ENCODE results near the gene TBC1D1. TPM values are rescaled to one million over a fixed set of nuclear protein-coding genes. Genes with fewer than 3 reads are reported as not detected.

The TBC1D1 gene
- polyA plus RNA-seq, 1 experiment: 50.7 TPM

DNA sequence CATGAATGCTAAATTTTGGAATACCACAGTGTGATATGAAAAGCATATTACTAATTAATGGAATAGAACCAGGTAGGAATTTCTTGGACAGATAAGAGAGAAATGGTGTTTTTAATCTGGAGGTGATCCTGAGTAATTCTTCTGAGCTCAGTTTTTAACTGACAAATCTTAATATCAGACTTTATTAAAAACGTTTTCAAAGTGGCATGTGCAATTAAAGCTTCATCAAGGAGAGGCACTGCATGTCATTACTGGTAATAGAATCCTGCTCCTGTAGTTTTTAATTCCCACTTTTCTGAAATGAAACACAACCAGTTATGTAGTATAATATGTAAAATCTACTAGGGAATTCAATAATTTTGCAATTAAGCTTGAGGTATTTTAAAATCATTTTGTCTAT, 62.3 kb downstream of the TBC1D1 start:
- peaks cover 9% of the 10 kb centered on the region for H3K27me3 ChIP-seq (ENCODE audit: control insufficient read depth, insufficient read depth, low read length)
- TF ChIP-seq, protein P1, sequence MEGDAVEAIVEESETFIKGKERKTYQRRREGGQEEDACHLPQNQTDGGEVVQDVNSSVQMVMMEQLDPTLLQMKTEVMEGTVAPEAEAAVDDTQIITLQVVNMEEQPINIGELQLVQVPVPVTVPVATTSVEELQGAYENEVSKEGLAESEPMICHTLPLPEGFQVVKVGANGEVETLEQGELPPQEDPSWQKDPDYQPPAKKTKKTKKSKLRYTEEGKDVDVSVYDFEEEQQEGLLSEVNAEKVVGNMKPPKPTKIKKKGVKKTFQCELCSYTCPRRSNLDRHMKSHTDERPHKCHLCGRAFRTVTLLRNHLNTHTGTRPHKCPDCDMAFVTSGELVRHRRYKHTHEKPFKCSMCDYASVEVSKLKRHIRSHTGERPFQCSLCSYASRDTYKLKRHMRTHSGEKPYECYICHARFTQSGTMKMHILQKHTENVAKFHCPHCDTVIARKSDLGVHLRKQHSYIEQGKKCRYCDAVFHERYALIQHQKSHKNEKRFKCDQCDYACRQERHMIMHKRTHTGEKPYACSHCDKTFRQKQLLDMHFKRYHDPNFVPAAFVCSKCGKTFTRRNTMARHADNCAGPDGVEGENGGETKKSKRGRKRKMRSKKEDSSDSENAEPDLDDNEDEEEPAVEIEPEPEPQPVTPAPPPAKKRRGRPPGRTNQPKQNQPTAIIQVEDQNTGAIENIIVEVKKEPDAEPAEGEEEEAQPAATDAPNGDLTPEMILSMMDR (IDR thresholded peaks at IDR 0.05; ENCODE audit: low read depth, low read length): no peak
- no peaks in the 10 kb centered on the region for H3K9me3 ChIP-seq (ENCODE audit: control insufficient read depth, insufficient read depth, low read length)
- DNase-seq (ENCODE audit: low read depth, low spot score): no peak
- H3K27ac ChIP-seq (ENCODE audit: low read depth, low read length): no peak overlapping the region
- CTCF ChIA-PET: no interaction called here
- POLR2A ChIA-PET: interaction anchor here (0.8 kb wide), 1 partner anchor 21 kb away, joined by 3 read pairs; no protein-coding TSS in a partner anchor
- no peak overlapping the region for H3K4me3 ChIP-seq (ENCODE audit: low read depth, low read length)

DNA sequence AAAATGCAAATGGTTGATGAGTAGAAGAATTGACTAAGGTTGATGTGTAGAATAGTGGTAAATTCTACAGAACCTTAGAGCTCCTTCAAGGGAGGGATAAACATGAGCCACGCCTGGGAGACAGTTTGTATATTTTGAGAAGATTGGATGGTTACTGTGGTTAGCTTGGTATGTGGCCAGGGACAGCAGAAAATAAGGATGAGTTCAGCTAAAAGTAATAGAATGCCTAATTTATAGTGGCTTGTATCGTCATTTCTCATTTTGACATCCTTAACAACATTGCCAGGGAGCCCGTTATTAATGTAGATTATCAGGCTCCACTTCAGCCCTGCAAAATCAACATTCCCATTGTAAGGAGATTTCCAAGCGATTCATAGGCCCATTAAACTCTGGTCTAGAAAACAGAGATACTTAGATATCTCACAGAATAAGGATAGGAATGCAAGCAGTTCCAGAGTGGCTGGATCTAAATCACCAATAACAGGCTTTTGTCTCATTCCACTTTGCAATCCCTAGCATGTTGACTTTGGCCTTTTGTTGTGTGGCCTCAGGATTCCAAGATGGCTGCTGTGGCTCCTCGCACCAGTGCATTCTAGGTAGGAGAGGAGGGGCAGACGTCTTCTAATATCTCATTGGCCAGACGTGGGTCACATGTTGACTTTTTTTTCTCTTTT, 62.9 kb downstream of the TBC1D1 start:
- ChIA-PET POLR2A (interaction anchor here (0.8 kb wide), 1 partner anchor 22 kb away, joined by 3 read pairs; no protein-coding TSS in a partner anchor), CTCF (no interaction called here)
- H3K4me3 ChIP-seq (ENCODE audit: low read depth, low read length): no peak overlapping the region
- TF ChIP-seq, protein P1 (IDR thresholded peaks at IDR 0.05; ENCODE audit: low read depth, low read length): no peak
- no peaks in the 10 kb centered on the region for H3K9me3 ChIP-seq (ENCODE audit: control insufficient read depth, insufficient read depth, low read length)
- peak; percentile 2 for DNase-seq (ENCODE audit: low read depth, low spot score)
- no peak overlapping the region for H3K27ac ChIP-seq (ENCODE audit: low read depth, low read length)
- peaks cover 7% of the 10 kb centered on the region for H3K27me3 ChIP-seq (ENCODE audit: control insufficient read depth, insufficient read depth, low read length)

DNA sequence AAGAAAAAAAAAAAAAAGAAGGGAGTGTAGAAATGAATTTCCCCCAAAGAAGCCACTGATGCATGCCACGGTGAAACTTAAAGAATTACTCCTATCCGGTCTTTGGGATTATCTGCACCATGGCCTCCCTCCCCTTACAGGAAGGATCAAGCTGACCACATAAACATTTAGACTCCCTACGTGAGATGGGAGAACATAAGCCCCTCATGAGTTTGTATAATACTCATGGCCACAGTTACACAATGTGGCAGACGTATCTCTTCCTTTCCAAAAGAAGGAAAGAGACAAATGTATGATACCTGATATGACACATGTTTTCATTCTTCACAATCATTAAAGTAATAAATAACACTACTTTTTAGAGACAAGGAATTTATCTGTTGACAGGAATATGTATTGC, 66.1 kb downstream of the TBC1D1 start:
- CTCF ChIA-PET: no interaction called here

DNA sequence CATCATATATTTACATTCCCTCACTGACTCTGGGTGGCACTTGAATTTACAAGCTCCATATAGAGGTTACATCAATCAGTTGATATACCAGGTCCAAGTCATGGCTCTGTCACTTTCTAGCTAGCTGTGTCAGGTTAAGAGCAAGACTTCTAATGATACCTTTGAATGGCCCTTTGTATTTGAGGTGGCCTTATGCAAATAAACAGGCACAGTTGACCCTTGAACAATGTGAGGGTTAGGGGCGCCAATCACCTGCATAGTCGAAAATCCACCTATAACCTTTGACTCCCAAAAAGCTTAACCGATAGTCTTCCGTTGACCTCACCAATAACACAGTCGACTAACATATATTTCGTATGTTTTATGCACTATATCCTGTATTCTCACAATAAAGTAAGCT, 68.0 kb downstream of the TBC1D1 start:
- Histone ChIP-seq H3K9me3 (ENCODE audit: control insufficient read depth, insufficient read depth, low read length) (no peaks in the 10 kb centered on the region; the same call in 1 of the 2 replicates), H3K27me3 (ENCODE audit: control insufficient read depth, insufficient read depth, low read length) (peaks cover 3% of the 10 kb centered on the region), H3K27ac (ENCODE audit: low read depth, low read length) (no peak overlapping the region), H3K4me3 (ENCODE audit: low read depth, low read length) (no peak overlapping the region)
- TF ChIP-seq, protein P1 (IDR thresholded peaks at IDR 0.05; ENCODE audit: low read depth, low read length): no peak
- no peak for DNase-seq (ENCODE audit: low read depth, low spot score)
- ChIA-PET POLR2A (no interaction called here), CTCF (no interaction called here)

More for the DNA sequence above, 66.1 kb downstream of the TBC1D1 start:
- POLR2A ChIA-PET: no interaction called here
- no peak overlapping the region for H3K27ac ChIP-seq (ENCODE audit: low read depth, low read length)
- H3K27me3 ChIP-seq (ENCODE audit: control insufficient read depth, insufficient read depth, low read length): peaks cover 4% of the 10 kb centered on the region
- DNase-seq (ENCODE audit: low read depth, low spot score): no peak
- TF ChIP-seq, protein P1 (IDR thresholded peaks at IDR 0.05; ENCODE audit: low read depth, low read length): no peak
- no peaks in the 10 kb centered on the region for H3K9me3 ChIP-seq (ENCODE audit: control insufficient read depth, insufficient read depth, low read length)
- H3K4me3 ChIP-seq (ENCODE audit: low read depth, low read length): no peak overlapping the region

DNA sequence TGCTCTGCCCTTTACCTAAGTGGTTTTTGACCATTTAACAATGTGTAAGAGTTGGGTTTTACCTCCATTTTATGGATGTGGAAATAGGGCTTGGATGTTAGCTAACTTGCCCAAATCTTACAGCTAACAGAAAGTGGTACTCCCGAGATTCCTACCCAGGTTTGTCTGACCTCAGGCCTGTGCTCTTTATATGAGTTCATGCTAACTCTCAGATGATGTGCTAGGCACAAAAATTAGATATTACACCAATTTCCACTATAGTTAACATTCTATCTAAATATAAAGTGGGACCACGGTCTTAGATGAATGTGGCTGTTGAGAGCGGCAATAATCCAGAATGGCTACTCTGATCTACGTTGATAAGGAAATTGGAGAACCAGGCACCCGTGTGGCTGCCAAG, 69.2 kb downstream of the TBC1D1 start, which contains the start of gene PTTG2:
TSS of gene PTTG2 (plus strand) at position 301 of the 400 bp plus-strand sequence. CDS start at position 338, 37 bp downstream.
- ChIA-PET CTCF (no interaction called here), POLR2A (no interaction called here)
- H3K27ac ChIP-seq (ENCODE audit: low read depth, low read length): no peak within 1 kb of the TSS
- TF ChIP-seq, protein P1 (IDR thresholded peaks at IDR 0.05; ENCODE audit: low read depth, low read length): no peak
- no peak for DNase-seq (ENCODE audit: low read depth, low spot score)
- peaks cover 7% of the 10 kb centered on the region for H3K27me3 ChIP-seq (ENCODE audit: control insufficient read depth, insufficient read depth, low read length)
- H3K4me3 ChIP-seq (ENCODE audit: low read depth, low read length): no peak within 1 kb of the TSS
- no peaks in the 10 kb centered on the region; the same call in 1 of the 2 replicates for H3K9me3 ChIP-seq (ENCODE audit: control insufficient read depth, insufficient read depth, low read length)

Data from AG04450 (cell line).